ENCODE measurements around the gene AGXT2. TPM values are rescaled to one million over a fixed set of nuclear protein-coding genes. Genes with fewer than 3 reads are reported as not detected.

The AGXT2 gene
- total and polyA plus RNA-seq, 4 donors = 49.4 to 67.9 (median 50.6) TPM

DNA sequence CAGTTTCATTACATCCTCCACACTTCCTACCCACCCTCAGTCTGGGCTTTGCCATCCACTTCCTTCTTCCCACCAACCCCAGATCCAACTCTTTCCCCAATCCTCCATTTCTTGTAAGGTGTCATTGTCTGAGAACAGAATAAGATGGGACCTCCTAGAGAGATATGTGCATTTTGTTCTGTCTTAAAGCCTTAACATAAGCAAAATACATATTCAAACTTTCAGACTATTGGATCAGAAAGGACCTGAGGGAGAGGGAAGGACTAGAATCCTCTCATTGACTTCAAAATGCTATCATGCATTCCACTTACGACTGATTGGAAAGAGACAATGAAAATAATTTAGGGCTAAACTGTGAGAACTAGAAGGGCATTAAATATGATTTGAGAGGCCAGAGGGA lies 43.0 kb downstream of the AGXT2 start:
- Histone ChIP-seq H3K9me3 (ENCODE audit: control insufficient read depth in 4 of 4, low read length in 3 of 4) (no peaks in the 10 kb centered on the region), H3K27ac (ENCODE audit: low read depth in 1 of 2, low read length in 2 of 2) (no peak overlapping the region), H3K4me1 (ENCODE audit: control insufficient read depth in 4 of 4, insufficient read depth in 4 of 4, low read length in 3 of 4) (no peaks in the 10 kb centered on the region), H3K36me3 (ENCODE audit: control insufficient read depth in 4 of 4, insufficient read depth in 3 of 4, low read depth in 1 of 4, low read length in 3 of 4) (peaks cover 2 to 41% (median 18%) of the 10 kb centered on the region in 4 donors), H3K4me3 (ENCODE audit: low read depth in 1 of 3, low read length in 3 of 3) (no peak overlapping the region), H3K27me3 (ENCODE audit: control insufficient read depth in 4 of 4, insufficient read depth in 4 of 4, low read length in 3 of 4) (no peaks in the 10 kb centered on the region), H3K9ac (ENCODE audit: low read depth in 1 of 2, low read length in 2 of 2) (no peak overlapping the region)
- TF ChIP-seq SP1 (IDR thresholded peaks at IDR 0.05) (no peak), FOXA2 (IDR thresholded peaks at IDR 0.05) (no peak), RAD21 (IDR thresholded peaks at IDR 0.05) (no peak), ZBTB33 (IDR thresholded peaks at IDR 0.05) (no peak), TAF1 (conservative IDR thresholded peaks at IDR 0.05) (no peak), FOXA1 (IDR thresholded peaks at IDR 0.05) (no peak), EGR1 (IDR thresholded peaks at IDR 0.05; ENCODE audit: low read depth in 2 of 2) (no peak), YY1 (IDR thresholded peaks at IDR 0.05) (no peak), HNF4G (IDR thresholded peaks at IDR 0.05) (no peak), GABPA (IDR thresholded peaks at IDR 0.05 in 1 of 2, conservative IDR thresholded peaks at IDR 0.05 in 1 of 2) (no peak), JUND (IDR thresholded peaks at IDR 0.05) (no peak)
- TF ChIP-seq, protein P1, sequence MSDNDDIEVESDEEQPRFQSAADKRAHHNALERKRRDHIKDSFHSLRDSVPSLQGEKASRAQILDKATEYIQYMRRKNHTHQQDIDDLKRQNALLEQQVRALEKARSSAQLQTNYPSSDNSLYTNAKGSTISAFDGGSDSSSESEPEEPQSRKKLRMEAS (IDR thresholded peaks at IDR 0.05) = no peak
- TF ChIP-seq, protein P2, sequence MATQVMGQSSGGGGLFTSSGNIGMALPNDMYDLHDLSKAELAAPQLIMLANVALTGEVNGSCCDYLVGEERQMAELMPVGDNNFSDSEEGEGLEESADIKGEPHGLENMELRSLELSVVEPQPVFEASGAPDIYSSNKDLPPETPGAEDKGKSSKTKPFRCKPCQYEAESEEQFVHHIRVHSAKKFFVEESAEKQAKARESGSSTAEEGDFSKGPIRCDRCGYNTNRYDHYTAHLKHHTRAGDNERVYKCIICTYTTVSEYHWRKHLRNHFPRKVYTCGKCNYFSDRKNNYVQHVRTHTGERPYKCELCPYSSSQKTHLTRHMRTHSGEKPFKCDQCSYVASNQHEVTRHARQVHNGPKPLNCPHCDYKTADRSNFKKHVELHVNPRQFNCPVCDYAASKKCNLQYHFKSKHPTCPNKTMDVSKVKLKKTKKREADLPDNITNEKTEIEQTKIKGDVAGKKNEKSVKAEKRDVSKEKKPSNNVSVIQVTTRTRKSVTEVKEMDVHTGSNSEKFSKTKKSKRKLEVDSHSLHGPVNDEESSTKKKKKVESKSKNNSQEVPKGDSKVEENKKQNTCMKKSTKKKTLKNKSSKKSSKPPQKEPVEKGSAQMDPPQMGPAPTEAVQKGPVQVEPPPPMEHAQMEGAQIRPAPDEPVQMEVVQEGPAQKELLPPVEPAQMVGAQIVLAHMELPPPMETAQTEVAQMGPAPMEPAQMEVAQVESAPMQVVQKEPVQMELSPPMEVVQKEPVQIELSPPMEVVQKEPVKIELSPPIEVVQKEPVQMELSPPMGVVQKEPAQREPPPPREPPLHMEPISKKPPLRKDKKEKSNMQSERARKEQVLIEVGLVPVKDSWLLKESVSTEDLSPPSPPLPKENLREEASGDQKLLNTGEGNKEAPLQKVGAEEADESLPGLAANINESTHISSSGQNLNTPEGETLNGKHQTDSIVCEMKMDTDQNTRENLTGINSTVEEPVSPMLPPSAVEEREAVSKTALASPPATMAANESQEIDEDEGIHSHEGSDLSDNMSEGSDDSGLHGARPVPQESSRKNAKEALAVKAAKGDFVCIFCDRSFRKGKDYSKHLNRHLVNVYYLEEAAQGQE (IDR thresholded peaks at IDR 0.05) = no peak
- TF ChIP-seq, protein P3, sequence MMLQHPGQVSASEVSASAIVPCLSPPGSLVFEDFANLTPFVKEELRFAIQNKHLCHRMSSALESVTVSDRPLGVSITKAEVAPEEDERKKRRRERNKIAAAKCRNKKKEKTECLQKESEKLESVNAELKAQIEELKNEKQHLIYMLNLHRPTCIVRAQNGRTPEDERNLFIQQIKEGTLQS (IDR thresholded peaks at IDR 0.05) = no peak
- 94% methylated on average over 1 of the region's 1 CpG for WGBS
- DNase-seq (ENCODE audit: low spot score) = no peak

DNA sequence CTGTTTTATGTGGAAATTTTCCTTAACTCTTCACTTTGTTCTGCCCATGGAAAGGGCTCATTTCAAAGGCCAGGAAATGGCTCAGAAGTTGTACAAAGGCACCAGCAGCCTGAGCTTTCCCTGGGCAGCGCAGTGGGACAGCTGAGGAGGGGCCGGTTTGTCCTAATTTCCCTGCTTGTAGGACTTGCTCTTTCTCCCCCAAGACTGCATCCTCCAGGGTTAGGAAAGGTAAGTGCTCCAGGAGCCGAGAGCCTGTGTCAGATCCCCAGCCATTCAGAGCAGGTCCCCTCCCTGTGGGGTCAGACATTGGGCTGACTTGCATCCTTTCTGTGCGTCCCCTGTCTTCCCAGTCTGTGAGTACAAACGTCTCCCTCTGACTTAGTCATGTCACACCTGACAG lies 43.5 kb downstream of the AGXT2 start:
- Histone ChIP-seq H3K36me3 (ENCODE audit: control insufficient read depth in 4 of 4, insufficient read depth in 3 of 4, low read depth in 1 of 4, low read length in 3 of 4) (peaks cover 2 to 40% (median 17%) of the 10 kb centered on the region in 4 donors), H3K27ac (ENCODE audit: low read depth in 1 of 2, low read length in 2 of 2) (no peak overlapping the region), H3K9ac (ENCODE audit: low read depth in 1 of 2, low read length in 2 of 2) (no peak overlapping the region), H3K27me3 (ENCODE audit: control insufficient read depth in 4 of 4, insufficient read depth in 4 of 4, low read length in 3 of 4) (no peaks in the 10 kb centered on the region), H3K4me3 (ENCODE audit: low read depth in 1 of 3, low read length in 3 of 3) (no peak overlapping the region), H3K4me1 (ENCODE audit: control insufficient read depth in 4 of 4, insufficient read depth in 4 of 4, low read length in 3 of 4) (no peaks in the 10 kb centered on the region), H3K9me3 (ENCODE audit: control insufficient read depth in 4 of 4, low read length in 3 of 4) (no peaks in the 10 kb centered on the region)
- no peak for DNase-seq (ENCODE audit: low spot score)
- 82% methylated on average over 5 of the region's 5 CpGs for WGBS
- TF ChIP-seq YY1 (IDR thresholded peaks at IDR 0.05) = no peak
- no peak for TF ChIP-seq FOXA2 (IDR thresholded peaks at IDR 0.05)
- TF ChIP-seq FOXA1 (IDR thresholded peaks at IDR 0.05) = no peak
- no peak for TF ChIP-seq JUND (IDR thresholded peaks at IDR 0.05)
- no peak for TF ChIP-seq TAF1 (conservative IDR thresholded peaks at IDR 0.05)
- no peak for TF ChIP-seq HNF4A (conservative IDR thresholded peaks at IDR 0.05)
- no peak for TF ChIP-seq RAD21 (IDR thresholded peaks at IDR 0.05)
- TF ChIP-seq RXRA (IDR thresholded peaks at IDR 0.05) = no peak
- no peak for TF ChIP-seq GABPA (IDR thresholded peaks at IDR 0.05 in 1 of 2, conservative IDR thresholded peaks at IDR 0.05 in 1 of 2)
- TF ChIP-seq, protein P3 (IDR thresholded peaks at IDR 0.05) = no peak
- TF ChIP-seq, protein P2 (IDR thresholded peaks at IDR 0.05) = no peak
- no peak for TF ChIP-seq EGR1 (IDR thresholded peaks at IDR 0.05; ENCODE audit: low read depth in 2 of 2)
- no peak for TF ChIP-seq HNF4G (IDR thresholded peaks at IDR 0.05)
